Activated CD4-positive, alpha-beta T cell treated with anti-CD3 and anti-CD28 coated beads, Interleukin-2, Interleukin-6, amounts not matched to agents 100 ng/mL and 50 ng/mL, durations not matched to agents 16 hours and 8 hours (primary cell): ENCODE data around the gene CP.
A peak's percentile ranks its signal among the peaks of the same experiment; 100 is the strongest.
"Not testable (repeated sequence)": the region's sequence is repeated elsewhere in the genome, so short reads cannot be mapped to it uniquely, and the experiment has no call there.

ENCODE experiments used
- DNase-seq: peaks from one replicate; pipeline ENCODE4 v3.0.0-alpha.2; 2020

Gene CP

GRCh38 chr3:149221783-149222517 is at the start of gene CP:
Gene CP, minus strand, starts transcription at chr3:149221829. Its CDS starts 37 bp downstream, at chr3:149221792.
- no peak for DNase-seq

- DNase-seq: no peak
Measured at GRCh38 chr3:149270180-149270579, 48.6 kb upstream of the CP start.

GRCh38 chr3:149269687-149270086 is 48.1 kb upstream of the CP start:
- no peak for DNase-seq

GRCh38 chr3:149267565-149267964 is 45.9 kb upstream of the CP start:
- DNase-seq: no peak

- no peak for DNase-seq
Measured at GRCh38 chr3:149266736-149267135, 45.1 kb upstream of the CP start.

GRCh38 chr3:149263856-149264255 is 42.2 kb upstream of the CP start:
- no peak for DNase-seq

- no peak for DNase-seq
Measured at GRCh38 chr3:149258714-149259113, 37.1 kb upstream of the CP start.

- no peak for DNase-seq
Measured at GRCh38 chr3:149258298-149258697, 36.7 kb upstream of the CP start.

GRCh38 chr3:149252272-149252671 is 30.6 kb upstream of the CP start:
- no peak for DNase-seq

GRCh38 chr3:149251186-149251585 is 29.6 kb upstream of the CP start:
- DNase-seq: no peak

GRCh38 chr3:149247929-149248691 is 26.5 kb upstream of the CP start:
- peak; percentile 70 for DNase-seq

- no peak for DNase-seq
Measured at GRCh38 chr3:149247008-149247710, 25.5 kb upstream of the CP start.

- DNase-seq: peak; percentile 45
Measured at GRCh38 chr3:149245738-149246451, 24.3 kb upstream of the CP start.

GRCh38 chr3:149243540-149243939 is 21.9 kb upstream of the CP start:
- no peak for DNase-seq

GRCh38 chr3:149239357-149239936 is 17.8 kb upstream of the CP start:
- DNase-seq: no peak

GRCh38 chr3:149238268-149238667 is 16.6 kb upstream of the CP start:
- not testable (repeated sequence) for DNase-seq

GRCh38 chr3:149235599-149236424 is 14.2 kb upstream of the CP start:
- DNase-seq: no peak

- DNase-seq: no peak
Measured at GRCh38 chr3:149234671-149235245, 13.1 kb upstream of the CP start.

- no peak for DNase-seq
Measured at GRCh38 chr3:149233323-149233722, 11.7 kb upstream of the CP start.

- DNase-seq: no peak
Measured at GRCh38 chr3:149231871-149232270, 10.2 kb upstream of the CP start.

GRCh38 chr3:149227591-149228268 is 6.1 kb upstream of the CP start:
- DNase-seq: no peak
